Measurements from ENCODE around the gene RAD21L1.
A peak's percentile ranks its signal among the peaks of the same experiment; 100 is the strongest.

RAD21L1 gene

GRCh38 chr20:1207293-1207878 is 18.5 kb upstream of the RAD21L1 start:
- ChIA-PET POLR2A (no interaction called here), CTCF (interaction anchor here (1.6 kb wide), 1 partner anchor 17 kb away, joined by 3 read pairs; no protein-coding TSS in a partner anchor)
- no peak for DNase-seq (ENCODE audit: extremely low spot score)
- no peak for TF ChIP-seq CTCF (IDR thresholded peaks at IDR 0.05; ENCODE audit: control extremely low read depth, extremely low read depth, low read depth, missing control alignments)

- no peak for TF ChIP-seq CTCF (IDR thresholded peaks at IDR 0.05; ENCODE audit: control extremely low read depth, extremely low read depth, low read depth, missing control alignments)
- no peak for DNase-seq (ENCODE audit: extremely low spot score)
- ChIA-PET POLR2A (no interaction called here), CTCF (interaction anchor here (1.3 to 1.4 kb wide), 2 partner anchors 10 to 393 kb away, joined by 3 to 6 read pairs; no protein-coding TSS in a partner anchor)
These were observed 16.1 kb upstream of the RAD21L1 start for GRCh38 chr20:1209447-1210387.

GRCh38 chr20:1210501-1210900 is 15.3 kb upstream of the RAD21L1 start:
- ChIA-PET CTCF (interaction anchor here (1.3 to 1.8 kb wide), 3 partner anchors 11 to 392 kb away, joined by 4 to 6 read pairs (median 5); no protein-coding TSS in a partner anchor), POLR2A (no interaction called here)
- no peak for DNase-seq (ENCODE audit: extremely low spot score)
- TF ChIP-seq CTCF (IDR thresholded peaks at IDR 0.05; ENCODE audit: control extremely low read depth, extremely low read depth, low read depth, missing control alignments) = no peak

- ChIA-PET POLR2A (no interaction called here), CTCF (interaction anchor here (0.7 to 3.2 kb wide), 10 partner anchors 8 to 397 kb away, joined by 3 to 20 read pairs (median 4); partner anchors contain the start of gene RAD21L1)
These were observed 13.8 kb upstream of the RAD21L1 start for GRCh38 chr20:1212023-1212422.

GRCh38 chr20:1212607-1213396 is 13.0 kb upstream of the RAD21L1 start:
- CTCF ChIA-PET = interaction anchor here (0.7 to 3.2 kb wide), 20 partner anchors 8 to 397 kb away, joined by 3 to 20 read pairs (median 4); partner anchors contain the start of genes C20orf202, FAM110A and RAD21L1
- DNase-seq (ENCODE audit: extremely low spot score) = peak; percentile 66
- POLR2A ChIA-PET = no interaction called here
- peak; percentile 91 for TF ChIP-seq CTCF (IDR thresholded peaks at IDR 0.05; ENCODE audit: control extremely low read depth, extremely low read depth, low read depth, missing control alignments)

More at GRCh38 chr20:1212023-1212422, 13.8 kb upstream of the RAD21L1 start:
- DNase-seq (ENCODE audit: extremely low spot score) = no peak
- no peak for TF ChIP-seq CTCF (IDR thresholded peaks at IDR 0.05; ENCODE audit: control extremely low read depth, extremely low read depth, low read depth, missing control alignments)

GRCh38 chr20:1214838-1215261 is 11.0 kb upstream of the RAD21L1 start:
- no peak for TF ChIP-seq CTCF (IDR thresholded peaks at IDR 0.05; ENCODE audit: control extremely low read depth, extremely low read depth, low read depth, missing control alignments)
- DNase-seq (ENCODE audit: extremely low spot score) = no peak
- CTCF ChIA-PET = no interaction called here
- POLR2A ChIA-PET = no interaction called here
